ENCODE measurements around the gene PRR16. TPM values are rescaled to one million over a fixed set of nuclear protein-coding genes. Genes with fewer than 3 reads are reported as not detected.
A peak's percentile ranks its signal among the peaks of the same experiment; 100 is the strongest.
"Not testable (repeated sequence)": the region's sequence is repeated elsewhere in the genome, so short reads cannot be mapped to it uniquely, and the experiment has no call there.

PRR16 gene
- total RNA-seq, 4 donors from 2014 or later = 2.2 to 19.7 (median 5.9) TPM

- intact Hi-C loops (cut with DNase I; ENCODE audit: low total_unique reads) = no loop called here
- TF ChIP-seq POLR2A (IDR thresholded peaks at IDR 0.05) = no peak
- TF ChIP-seq CTCF (IDR thresholded peaks at IDR 0.05) = no peak
- DNase-seq = no peak
Observed at GRCh38 chr5:120452471-120452870, 11.6 kb upstream of the PRR16 start.

GRCh38 chr5:120454094-120454798 lies 9.9 kb upstream of the PRR16 start:
- Histone ChIP-seq H3K27me3 (no peaks in the 10 kb centered on the region), H3K9me3 (no peaks in the 10 kb centered on the region), H3K4me1 (no peaks in the 10 kb centered on the region), H3K27ac (no peak overlapping the region), H3K4me3 (no peak overlapping the region), H3K36me3 (no peaks in the 10 kb centered on the region)
- DNase-seq = no peak
- intact Hi-C loops (cut with DNase I; ENCODE audit: low total_unique reads) = no loop called here
- TF ChIP-seq POLR2A (IDR thresholded peaks at IDR 0.05) (no peak), CTCF (IDR thresholded peaks at IDR 0.05) (no peak)

More at GRCh38 chr5:120452471-120452870, 11.6 kb upstream of the PRR16 start:
- no peaks in the 10 kb centered on the region for H3K27me3 ChIP-seq
- no peaks in the 10 kb centered on the region for H3K4me1 ChIP-seq
- H3K4me3 ChIP-seq = no peak overlapping the region
- no peak overlapping the region for H3K27ac ChIP-seq
- no peaks in the 10 kb centered on the region for H3K9me3 ChIP-seq
- H3K36me3 ChIP-seq = no peaks in the 10 kb centered on the region

GRCh38 chr5:120456006-120456405 lies 8.1 kb upstream of the PRR16 start:
- TF ChIP-seq CTCF (IDR thresholded peaks at IDR 0.05) (no peak), POLR2A (IDR thresholded peaks at IDR 0.05) (no peak)
- intact Hi-C loops (cut with DNase I; ENCODE audit: low total_unique reads) = no loop called here
- H3K36me3 ChIP-seq = no peaks in the 10 kb centered on the region
- no peak overlapping the region for H3K27ac ChIP-seq
- no peak overlapping the region for H3K4me3 ChIP-seq
- no peaks in the 10 kb centered on the region for H3K27me3 ChIP-seq
- H3K9me3 ChIP-seq = no peaks in the 10 kb centered on the region
- DNase-seq = no peak
- no peaks in the 10 kb centered on the region for H3K4me1 ChIP-seq

- no peaks in the 10 kb centered on the region for H3K27me3 ChIP-seq
- no peaks in the 10 kb centered on the region for H3K4me1 ChIP-seq
- H3K9me3 ChIP-seq = no peaks in the 10 kb centered on the region
- peak overlapping the region in 1 of 2 donors; percentile 25 for H3K4me3 ChIP-seq
- TF ChIP-seq POLR2A (IDR thresholded peaks at IDR 0.05) = no peak
- peak; percentile 60 to 69 (median 67) for TF ChIP-seq CTCF (IDR thresholded peaks at IDR 0.05)
- H3K36me3 ChIP-seq = no peaks in the 10 kb centered on the region
- peak overlapping the region in 1 of 2 donors; percentile 30 for H3K27ac ChIP-seq
- peak; percentile 65 to 77 for DNase-seq
- intact Hi-C loops (cut with DNase I; ENCODE audit: low total_unique reads) = no loop called here
Observed at GRCh38 chr5:120457839-120458507, 6.1 kb upstream of the PRR16 start.

- H3K27ac ChIP-seq; H3K4me1 ChIP-seq; intact Hi-C loops (cut with DNase I; ENCODE audit: low total_unique reads); H3K36me3 ChIP-seq; H3K27me3 ChIP-seq; H3K9me3 ChIP-seq; DNase-seq: not testable (repeated sequence)
- peak overlapping the region in 1 of 2 donors; percentile 25 for H3K4me3 ChIP-seq
Observed at GRCh38 chr5:120458508-120458847, 5.6 kb upstream of the PRR16 start.
